ENCODE results near the gene ZFAND3.

Gene ZFAND3

DNA sequence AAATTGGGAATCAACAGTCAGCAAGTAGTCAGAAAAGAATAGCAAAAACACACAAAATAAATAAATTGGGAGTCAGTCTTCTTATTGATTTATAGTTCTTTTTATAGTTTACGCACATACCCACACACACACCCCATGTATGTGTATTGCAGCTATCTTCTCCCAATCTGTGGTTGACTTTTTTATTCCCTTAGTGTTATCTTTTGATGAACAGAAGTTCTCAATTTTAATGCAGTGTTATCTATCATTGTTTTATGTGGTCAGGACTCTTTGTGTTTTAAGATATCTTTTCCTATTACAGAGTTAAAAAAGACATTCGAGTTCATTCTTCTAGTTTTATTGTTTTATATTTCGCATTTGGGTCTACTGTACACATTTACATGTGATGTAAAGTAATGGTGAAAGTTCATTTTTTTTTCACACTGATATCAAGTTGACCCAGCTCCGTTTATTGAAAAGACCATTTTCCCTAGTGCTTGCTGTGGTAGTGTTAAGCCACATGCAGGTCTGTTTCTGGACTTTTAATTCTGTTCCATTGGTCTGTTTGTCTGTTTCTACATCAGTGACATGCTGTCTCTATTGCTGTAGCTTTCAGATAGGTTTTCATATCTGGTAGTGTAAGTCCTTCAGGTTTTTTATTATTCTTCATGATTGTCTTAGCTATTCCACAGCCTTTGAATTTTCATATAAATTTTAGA, 78.4 kb downstream of the ZFAND3 start:
- DNase-seq: no peak

GRCh38 chr6:37903351-37904340, 84.1 kb downstream of the ZFAND3 start:
- DNase-seq: no peak

- DNase-seq: no peak
Measured at GRCh38 chr6:37904590-37904989, 85.1 kb downstream of the ZFAND3 start.

- no peak for DNase-seq
Measured at GRCh38 chr6:37906121-37906520, 86.6 kb downstream of the ZFAND3 start.

DNA sequence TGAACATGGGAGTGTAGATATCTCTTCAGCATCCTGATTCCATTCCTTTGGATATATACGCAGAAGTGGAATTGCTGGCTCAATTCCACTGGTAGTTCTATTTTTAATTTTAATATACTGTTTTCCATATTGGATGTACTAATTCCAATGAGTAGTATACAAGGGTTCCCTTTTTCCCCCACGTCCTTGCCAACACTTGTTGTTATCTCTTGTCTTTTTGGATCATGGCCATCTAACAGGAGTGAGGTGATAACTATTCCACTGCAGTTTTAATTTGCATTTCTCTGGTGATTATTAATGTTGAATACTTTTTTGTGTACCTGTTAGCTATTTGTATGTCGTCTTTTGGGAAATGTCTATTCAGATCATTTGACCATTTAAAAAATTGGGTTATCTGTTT, 91.5 kb downstream of the ZFAND3 start:
- no peak for DNase-seq

- no peak for DNase-seq
Measured at GRCh38 chr6:37913210-37913609, 93.7 kb downstream of the ZFAND3 start.

GRCh38 chr6:37915463-37915862, 95.9 kb downstream of the ZFAND3 start:
- no peak for DNase-seq

GRCh38 chr6:37916149-37916548, 96.6 kb downstream of the ZFAND3 start:
- no peak for DNase-seq

DNA sequence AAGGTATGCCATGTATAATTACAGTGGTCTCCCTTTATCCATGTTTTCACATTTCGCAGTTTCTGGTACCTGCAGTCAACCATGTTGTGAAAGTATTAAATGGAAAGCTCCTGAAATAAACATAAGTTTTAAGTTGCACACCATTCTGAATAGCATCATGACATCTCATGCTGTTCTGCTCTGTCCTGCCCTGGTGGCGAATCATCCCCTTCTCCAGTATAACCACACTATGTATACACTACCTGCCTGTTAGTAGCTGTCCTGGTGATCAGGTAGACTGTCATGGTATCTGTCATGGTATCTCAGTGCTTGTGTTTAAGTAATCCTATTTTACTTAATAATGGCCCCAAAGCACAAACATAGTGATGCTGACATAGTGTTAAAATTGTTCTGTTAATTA, 97.1 kb downstream of the ZFAND3 start:
- DNase-seq: no peak

- DNase-seq: no peak
Measured at GRCh38 chr6:37917566-37917965, 98.0 kb downstream of the ZFAND3 start.

- no peak for DNase-seq
Measured at GRCh38 chr6:37919417-37920157, 100.1 kb downstream of the ZFAND3 start.

GRCh38 chr6:37920667-37921066, 101.1 kb downstream of the ZFAND3 start:
- DNase-seq: no peak

- DNase-seq: no peak
Measured at GRCh38 chr6:37922563-37922962, 103.0 kb downstream of the ZFAND3 start.

GRCh38 chr6:37923514-37923913, 104.0 kb downstream of the ZFAND3 start:
- no peak for DNase-seq

- no peak for DNase-seq
Measured at GRCh38 chr6:37926661-37927060, 107.1 kb downstream of the ZFAND3 start.

GRCh38 chr6:37928217-37928616, 108.7 kb downstream of the ZFAND3 start:
- no peak for DNase-seq

DNA sequence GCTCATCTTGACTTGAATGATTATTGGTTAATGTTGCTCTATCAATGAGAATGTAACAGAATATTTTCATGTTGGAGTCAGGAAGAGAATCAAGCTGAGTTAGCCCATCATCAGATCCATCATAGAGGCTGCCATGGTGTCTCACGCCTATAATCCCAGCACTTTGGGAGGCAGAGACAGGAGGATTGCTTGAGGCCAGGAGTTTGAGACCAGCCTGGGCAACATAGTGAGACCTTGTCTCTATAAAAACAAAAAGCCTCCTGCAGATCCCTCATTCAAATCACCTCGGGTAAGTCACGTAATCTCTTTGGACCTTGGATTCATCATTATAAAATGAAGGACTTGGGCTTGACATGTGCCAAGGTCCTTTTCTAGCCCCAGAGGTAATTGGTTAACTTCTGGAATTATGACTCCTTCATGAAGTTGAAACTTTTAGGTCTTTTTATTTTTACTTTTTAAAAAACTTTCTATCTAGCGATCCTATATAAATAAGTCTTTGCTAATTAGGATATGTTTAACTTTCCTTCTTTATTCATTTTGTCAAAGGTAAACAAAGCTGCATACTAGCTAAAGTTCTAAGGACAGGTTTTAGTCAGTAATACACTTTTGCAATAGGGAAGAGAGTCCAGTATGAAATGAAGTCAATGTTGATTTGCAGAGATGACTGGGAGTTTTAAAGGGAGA, 110.9 kb downstream of the ZFAND3 start:
- no peak for DNase-seq

- DNase-seq: no peak
Measured at GRCh38 chr6:37931066-37931465, 111.5 kb downstream of the ZFAND3 start.

GRCh38 chr6:37934276-37934675, 114.7 kb downstream of the ZFAND3 start:
- no peak for DNase-seq

- DNase-seq: no peak
Measured at GRCh38 chr6:37936150-37936549, 116.6 kb downstream of the ZFAND3 start.

- no peak for DNase-seq
Measured at GRCh38 chr6:37936906-37937305, 117.4 kb downstream of the ZFAND3 start.

- DNase-seq: no peak
Measured at GRCh38 chr6:37938909-37939308, 119.4 kb downstream of the ZFAND3 start.
